GM08714 (cell line): ENCODE data around the gene ITGB1BP1.
"Not testable (repeated sequence)": the region's sequence is repeated elsewhere in the genome, so short reads cannot be mapped to it uniquely, and the experiment has no call there.

Experiments
- H3K4me3 ChIP-seq: fragments of 200-500 bp; sonication (Bioruptor generic); 2 replicates; pipeline ENCODE4 v1.5.1; 2014; ENCODE audit warnings: mild to moderate bottlenecking, low read length, inconsistent platforms
- ZNF274 ChIP-seq: IDR thresholded peaks from 2 replicates; pipeline ENCODE4 v1.6.1; 2012; ENCODE audit warnings: mild to moderate bottlenecking, low read depth, low read length

The ITGB1BP1 gene

DNA sequence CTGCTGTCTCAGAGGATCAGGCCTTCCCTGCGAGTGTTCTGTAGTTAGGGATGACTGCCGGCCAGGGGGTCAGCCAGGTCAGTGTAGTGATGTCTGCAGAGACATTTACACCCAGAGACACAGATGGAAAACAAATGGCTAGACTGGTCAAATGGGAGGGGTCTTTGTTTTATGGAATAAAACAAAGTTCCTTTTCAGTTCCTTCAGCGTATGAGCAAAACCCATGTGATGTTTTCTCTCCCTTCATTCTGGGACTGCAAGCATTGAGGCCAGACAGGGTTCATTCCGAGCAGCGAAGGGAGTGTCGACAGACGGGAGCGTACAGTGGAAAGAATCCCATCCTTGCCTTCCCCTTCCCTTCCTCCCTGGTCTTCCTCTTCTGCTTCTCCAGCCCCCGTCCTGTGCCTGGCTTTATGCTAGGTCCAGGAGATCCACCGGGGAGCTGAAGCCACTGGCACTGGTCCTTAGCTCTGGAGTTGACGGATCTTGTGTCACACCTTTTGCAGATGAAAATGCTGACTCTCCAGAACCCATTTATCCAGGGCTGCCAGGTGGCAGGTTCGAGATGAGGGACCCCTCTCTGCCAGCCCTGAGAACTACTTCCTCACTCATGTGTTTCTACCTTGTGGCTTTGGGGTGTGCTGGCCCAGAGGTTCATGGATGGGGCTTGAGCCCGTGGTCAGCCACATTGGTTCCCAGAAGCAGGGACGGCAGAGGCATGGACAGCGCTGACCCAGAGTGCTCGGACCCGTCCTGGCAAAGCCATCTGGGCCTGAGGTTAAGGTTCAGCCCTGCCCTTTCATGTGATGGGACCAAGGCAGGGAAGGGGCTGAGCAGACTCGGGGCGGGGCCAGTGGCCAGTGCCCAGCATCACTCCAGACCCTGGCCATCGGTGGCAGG, 24.2 kb downstream of the ITGB1BP1 start:
- no peak for TF ChIP-seq ZNF274
- no peak overlapping the region for H3K4me3 ChIP-seq

DNA sequence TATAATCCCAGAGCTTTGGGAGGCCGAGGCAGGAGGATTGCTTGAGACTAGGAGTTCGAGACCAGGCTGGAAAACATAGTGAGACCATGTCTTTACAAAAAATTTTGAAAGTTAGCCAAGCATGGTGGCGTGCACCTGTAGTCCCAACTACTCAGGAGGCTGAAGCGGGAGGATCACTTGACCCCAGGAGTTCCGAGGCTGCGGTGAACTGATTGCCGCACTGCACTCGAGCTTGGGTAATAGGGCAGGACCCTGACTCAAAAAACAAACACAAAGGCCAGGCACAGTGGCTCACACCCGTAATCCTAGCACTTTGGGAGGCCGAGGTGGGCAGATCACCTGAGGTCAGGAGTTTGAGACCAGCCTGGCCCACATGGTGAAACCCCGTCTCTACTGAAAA, 25.1 kb downstream of the ITGB1BP1 start:
- H3K4me3 ChIP-seq = not testable (repeated sequence)

DNA sequence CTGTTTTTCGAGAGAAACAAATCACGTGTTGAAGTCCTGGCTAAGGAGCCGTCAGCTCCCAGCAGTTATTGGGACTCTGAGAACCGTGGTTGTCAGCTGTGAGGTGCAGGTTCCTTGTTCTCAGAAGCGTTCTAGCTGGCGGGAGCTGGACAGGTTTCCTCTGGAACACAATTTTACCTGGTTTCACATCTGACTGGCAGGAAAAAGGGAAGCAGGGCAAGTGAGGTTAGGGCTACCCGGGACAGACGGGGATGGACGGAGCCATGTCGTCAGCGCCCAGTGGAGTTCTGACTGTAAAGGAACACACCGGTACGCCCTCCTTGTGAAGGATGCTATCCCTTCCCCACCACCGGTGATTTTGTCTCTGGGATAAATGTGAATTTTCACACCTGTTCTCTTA, 26.1 kb downstream of the ITGB1BP1 start:
- H3K4me3 ChIP-seq = no peak overlapping the region
- no peak for TF ChIP-seq ZNF274

DNA sequence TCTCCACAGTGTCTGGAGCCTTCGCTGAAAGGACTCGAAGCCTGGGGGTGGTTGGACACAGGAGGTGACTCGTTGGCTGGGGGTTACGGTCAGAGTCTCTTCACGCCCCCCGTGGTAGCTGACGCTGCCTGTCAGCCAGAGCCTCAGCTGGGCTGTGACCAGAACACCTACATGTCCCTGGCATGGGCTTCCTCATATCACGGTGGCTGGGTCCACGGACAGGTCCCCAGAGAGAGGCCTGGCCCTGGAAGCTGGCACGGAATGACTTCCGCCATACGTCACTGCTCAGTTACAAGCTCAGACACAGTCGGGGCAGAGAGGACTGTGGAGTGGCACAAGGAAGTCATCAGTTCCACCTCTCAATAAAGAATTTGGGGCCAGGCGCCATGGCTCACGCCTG, 28.5 kb downstream of the ITGB1BP1 start:
- no peak overlapping the region for H3K4me3 ChIP-seq
- no peak for TF ChIP-seq ZNF274

DNA sequence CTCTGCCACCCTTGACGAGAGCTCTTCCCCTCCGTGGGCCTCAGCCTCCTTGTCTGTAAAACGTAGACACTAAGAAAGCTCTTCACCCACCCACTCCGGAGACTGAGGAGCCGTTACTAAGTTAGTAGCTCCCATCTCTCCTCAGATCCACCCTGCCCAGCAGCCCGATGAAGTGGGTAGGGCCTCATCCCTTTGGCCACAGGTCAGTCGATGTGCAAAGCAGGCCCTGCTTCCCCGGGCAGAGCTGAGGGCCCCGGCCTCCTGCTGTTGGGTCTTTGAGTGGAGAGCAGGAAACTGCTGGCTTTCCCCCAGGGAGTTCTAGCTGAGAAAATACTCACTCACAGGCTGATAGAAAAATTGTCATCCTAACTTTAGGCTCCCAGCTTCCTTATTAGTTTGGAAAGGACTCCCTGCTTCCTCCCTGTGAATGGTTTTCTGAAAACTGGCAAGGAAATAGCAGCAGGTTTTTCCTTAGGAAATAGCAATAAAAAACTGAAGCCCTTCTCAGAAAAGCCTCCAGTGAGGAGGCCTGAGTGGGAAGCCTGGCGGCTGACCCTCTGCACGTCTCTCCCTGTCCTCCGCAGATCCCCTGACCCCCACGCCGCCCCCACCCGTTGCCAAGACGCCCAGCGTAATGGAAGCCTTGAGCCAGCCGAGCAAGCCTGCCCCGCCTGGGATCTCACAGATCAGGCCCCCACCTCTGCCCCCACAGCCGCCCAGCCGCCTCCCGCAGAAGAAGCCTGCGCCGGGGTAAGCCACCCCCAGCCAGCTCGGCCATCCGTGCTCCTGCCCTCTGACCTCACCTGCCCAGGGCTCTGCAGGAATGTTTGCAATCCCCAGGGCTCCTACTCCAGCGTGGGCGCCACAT, 30.2 kb downstream of the ITGB1BP1 start:
- no peak for TF ChIP-seq ZNF274
- no peak overlapping the region for H3K4me3 ChIP-seq

DNA sequence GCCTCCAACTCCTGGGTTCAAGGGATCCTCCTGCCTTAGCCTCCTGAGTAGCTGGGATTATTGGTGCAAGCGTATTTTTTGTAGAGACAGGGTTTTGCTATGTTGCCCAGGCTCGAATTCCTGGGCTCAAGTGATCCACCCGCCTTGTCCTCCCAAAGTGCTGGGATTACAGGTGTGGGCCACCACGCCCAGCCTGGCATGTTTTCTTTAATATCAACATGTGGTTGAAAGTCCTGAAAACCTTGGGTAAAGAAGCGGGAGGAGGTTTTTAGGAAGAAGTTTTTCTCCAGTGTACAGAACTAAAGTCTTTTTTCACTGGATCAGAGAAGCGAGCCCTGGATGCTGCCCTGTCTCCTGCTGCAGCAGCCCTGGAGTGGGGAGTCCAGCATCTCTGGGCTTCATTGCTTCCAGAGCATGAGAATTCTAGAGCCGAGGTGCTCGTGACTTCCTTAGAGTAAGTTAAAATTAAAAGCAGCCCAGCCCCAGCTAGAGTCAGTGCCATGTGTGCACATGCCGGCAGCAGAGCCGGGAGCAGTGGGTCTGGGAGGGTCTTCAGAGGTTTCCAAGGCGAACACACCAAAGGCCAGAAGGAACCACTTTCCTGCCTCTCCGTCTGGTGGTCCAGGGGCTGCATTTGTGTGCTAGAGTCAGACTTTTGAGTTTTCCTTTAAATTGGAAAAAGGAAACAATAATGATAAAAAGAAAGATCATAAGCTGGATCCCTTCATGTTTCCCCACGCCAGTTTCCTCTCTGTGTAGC, 31.2 kb downstream of the ITGB1BP1 start:
- no peak for TF ChIP-seq ZNF274

DNA sequence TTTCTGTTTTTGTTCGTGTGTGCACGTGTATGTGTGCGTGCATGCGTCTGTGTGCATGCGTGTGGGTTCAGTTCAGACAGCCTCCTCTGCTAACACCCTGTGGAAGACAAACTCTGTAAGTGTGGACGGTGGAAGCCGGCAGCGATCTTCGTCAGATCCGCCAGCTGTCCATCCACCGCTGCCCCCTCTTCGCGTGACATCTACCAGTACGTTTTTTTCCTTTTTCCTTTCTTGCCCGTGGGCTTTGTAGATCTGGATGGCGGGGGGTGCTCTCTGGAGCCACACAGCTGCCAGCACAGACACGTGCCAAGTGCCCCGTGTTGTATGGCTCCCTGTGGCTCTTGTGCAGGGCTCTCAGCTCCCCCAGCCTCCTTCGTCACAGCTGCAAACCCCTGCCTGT, 32.3 kb downstream of the ITGB1BP1 start:
- no peak for TF ChIP-seq ZNF274
- no peak overlapping the region for H3K4me3 ChIP-seq

More for the DNA sequence above, 31.2 kb downstream of the ITGB1BP1 start:
- no peak overlapping the region for H3K4me3 ChIP-seq

DNA sequence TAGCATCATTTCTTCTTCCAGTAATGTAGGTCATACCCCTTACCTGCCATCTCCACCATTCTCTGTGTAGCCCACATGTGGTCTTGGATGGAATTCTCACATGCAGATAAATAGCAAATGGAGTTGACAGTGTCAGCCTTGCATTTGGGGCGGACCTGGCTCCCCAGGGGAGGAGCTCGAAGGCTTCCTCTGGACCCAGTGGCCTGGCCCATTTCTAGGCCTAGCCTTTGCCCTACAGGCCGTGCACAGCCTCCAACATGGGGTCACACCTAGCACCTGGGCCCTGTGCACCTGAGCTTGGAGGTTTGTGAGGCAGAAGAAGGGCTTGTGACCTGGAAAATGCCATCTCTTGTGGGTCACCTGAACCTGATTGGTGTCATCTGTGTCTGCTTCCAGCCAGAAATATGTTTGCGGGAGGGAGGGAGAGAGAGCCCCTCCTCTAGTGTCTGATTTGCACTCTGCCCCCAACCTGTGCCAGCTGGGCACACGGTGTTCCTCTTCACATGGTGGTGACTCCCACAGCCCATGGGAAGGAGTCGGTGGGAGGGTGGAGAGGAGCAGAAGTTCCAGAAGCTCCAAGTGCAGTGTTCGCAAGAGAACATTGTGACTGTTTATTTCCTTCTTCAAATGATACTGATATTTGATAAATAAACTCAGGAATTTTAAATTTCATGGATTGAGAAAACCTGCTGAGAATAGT, 33.0 kb downstream of the ITGB1BP1 start:
- H3K4me3 ChIP-seq = no peak overlapping the region
- TF ChIP-seq ZNF274 = no peak

DNA sequence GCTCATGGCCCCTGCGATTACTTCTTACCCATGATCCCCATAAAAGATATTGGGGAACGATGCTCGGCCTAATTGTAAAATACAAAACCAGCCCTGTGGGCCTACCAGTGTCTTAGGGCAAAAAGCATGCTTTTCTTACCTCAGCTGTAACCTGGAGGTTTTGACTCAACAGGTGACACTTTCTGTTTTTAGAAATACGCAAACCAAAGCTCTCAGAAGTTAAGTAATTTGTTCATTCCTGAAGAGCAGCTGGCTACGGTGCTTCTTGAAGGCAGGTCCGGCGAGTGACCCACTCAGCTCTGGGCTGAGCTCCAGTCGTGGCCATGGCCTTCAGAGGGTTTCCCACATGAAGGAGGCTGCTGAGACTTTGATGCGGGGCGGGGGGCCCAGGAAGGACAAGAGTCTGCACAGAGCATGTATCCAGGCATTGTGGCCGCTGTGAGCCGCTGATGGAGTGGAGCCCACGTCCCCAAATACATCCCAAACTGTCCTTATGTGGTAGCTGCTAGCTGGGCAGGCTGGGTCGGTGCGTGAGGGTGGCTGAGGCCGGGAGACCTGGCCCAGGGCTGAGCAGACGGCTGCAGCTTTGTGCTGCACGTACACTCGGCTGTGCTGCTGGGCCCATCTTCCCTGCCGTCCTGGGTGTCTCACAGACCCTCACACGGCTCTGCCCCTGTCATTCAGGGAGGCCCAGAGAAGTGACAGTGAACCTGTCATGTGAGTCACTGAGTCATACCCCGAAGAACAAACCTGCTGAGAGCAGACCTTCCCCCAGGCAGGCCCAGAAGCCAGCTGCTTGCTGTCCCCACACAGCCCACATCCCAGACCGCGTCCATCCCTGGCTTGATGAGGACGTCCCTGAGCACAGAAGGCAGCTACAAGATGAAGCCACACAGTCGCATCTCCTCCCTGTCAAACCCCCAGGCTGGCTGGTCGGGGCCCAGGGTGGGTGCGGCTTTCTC, 34.1 kb downstream of the ITGB1BP1 start:
- TF ChIP-seq ZNF274 = no peak
- no peak overlapping the region for H3K4me3 ChIP-seq

DNA sequence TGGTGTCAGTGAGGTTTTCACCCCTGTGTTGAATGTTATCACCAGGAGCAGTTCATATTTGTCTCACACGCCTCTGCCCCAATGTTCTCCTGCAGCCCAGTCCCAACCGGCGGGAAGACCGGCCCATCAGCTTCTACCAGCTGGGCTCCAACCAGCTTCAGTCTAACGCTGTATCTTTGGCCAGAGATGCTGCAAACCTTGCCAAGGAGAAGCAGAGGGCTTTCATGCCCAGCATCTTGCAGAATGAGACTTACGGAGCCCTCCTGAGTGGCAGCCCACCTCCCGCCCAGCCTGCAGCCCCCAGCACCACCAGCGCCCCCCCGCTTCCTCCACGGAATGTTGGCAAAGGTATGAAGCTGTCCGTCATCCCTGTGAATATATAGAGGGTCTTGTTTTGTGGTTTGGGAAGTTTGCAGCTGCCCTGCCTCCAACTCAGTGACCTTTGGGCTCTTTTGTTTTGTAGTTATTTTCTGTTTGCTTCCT, 35.1 kb downstream of the ITGB1BP1 start:
- TF ChIP-seq ZNF274 = no peak
- H3K4me3 ChIP-seq = no peak overlapping the region

DNA sequence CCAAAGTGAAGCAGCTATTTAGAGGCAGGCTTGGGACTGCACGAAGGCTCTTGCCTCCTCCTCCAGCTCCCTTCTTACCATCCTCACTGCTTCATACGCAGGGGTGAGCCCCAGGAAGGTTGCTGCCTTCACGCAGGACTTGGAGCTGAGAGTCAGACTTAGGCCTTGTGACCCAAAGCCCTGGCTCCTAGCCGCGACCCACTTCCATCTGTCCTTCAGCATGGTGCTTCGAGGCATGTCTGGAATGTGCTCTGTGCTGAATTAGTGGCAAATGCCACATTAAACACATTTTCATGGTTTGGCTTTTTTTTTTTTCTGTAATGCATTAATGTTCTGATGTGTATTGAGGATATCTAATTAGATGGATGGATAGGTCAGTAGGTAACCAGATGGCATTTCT, 37.5 kb downstream of the ITGB1BP1 start:
- no peak for TF ChIP-seq ZNF274
- no peak overlapping the region for H3K4me3 ChIP-seq

DNA sequence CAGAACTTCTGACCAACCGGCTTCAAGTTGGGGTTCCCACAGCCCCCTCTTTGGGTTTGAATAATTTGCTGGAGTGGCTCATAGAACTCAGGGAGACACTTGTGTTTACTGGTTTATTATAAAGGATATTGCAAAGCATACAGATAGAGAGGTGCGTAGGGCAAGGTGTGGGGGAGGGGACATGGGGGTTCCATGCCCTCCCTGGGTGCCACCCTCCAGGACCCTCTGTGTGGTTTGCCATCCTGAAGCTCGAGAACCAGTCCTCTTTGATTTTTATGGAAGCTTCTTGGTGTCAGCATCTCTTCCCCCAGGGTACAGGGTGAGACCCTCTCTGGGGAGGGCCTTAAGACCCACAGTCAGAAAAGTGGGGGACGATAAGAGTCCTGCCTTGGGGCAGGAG, 38.8 kb downstream of the ITGB1BP1 start:
- TF ChIP-seq ZNF274 = no peak
- no peak overlapping the region for H3K4me3 ChIP-seq
